MM.1S (cell line): ENCODE data around the gene ETV7.

Source experiments
- DNase-seq: peaks from one replicate; pipeline ENCODE4 v3.0.0-alpha.2; 2015
- H2AFZ ChIP-seq: fragments of 300-600 bp; sonication (generic); 2 replicates; pipeline ENCODE4 v1.6.0; 2016; ENCODE audit warnings: antibody characterized with exemption, low read length
- H3F3A ChIP-seq: fragments of 300-600 bp; sonication (generic); 2 replicates; pipeline ENCODE4 v1.6.1; 2016; ENCODE audit warnings: mild to moderate bottlenecking, antibody characterized with exemption, low read length, moderate library complexity, mixed read lengths; ENCODE audit not compliant: insufficient read depth
- H3K27ac ChIP-seq: fragments of 300-600 bp; sonication (generic); 2 replicates; pipeline ENCODE4 v1.5.1; 2016; ENCODE audit warnings: mild to moderate bottlenecking, low read length
- H3K27me3 ChIP-seq: fragments of 300-600 bp; sonication (generic); replicated peaks from 2 replicates; pipeline ENCODE4 v1.6.0; 2016; ENCODE audit warnings: low read length; ENCODE audit not compliant: insufficient read depth
- H3K36me3 ChIP-seq: fragments of 300-600 bp; sonication (generic); replicated peaks from 2 replicates; pipeline ENCODE4 v1.6.1; 2016; ENCODE audit warnings: mild to moderate bottlenecking, low read length, mixed read lengths; ENCODE audit not compliant: insufficient read depth
- H3K4me1 ChIP-seq: fragments of 300-600 bp; sonication (generic); 2 replicates; pipeline ENCODE4 v1.6.1; 2016; ENCODE audit warnings: low read length, mixed read lengths
- H3K4me2 ChIP-seq: fragments of 300-600 bp; sonication (generic); 2 replicates; pipeline ENCODE4 v1.6.0; 2016; ENCODE audit warnings: low read depth, low read length
- H3K4me3 ChIP-seq: fragments of 300-600 bp; sonication (generic); 2 replicates; pipeline ENCODE4 v1.5.1; 2016; ENCODE audit warnings: low read length, mixed read lengths
- H3K79me2 ChIP-seq: fragments of 300-600 bp; sonication (generic); 2 replicates; pipeline ENCODE4 v1.6.1; 2016; ENCODE audit warnings: mixed run types, low read length, mixed read lengths
- H3K9ac ChIP-seq: fragments of 300-600 bp; sonication (generic); 2 replicates; pipeline ENCODE4 v1.6.1; 2016; ENCODE audit warnings: low read length, mixed read lengths
- H3K9me2 ChIP-seq: fragments of 300-600 bp; sonication (generic); replicated peaks from 2 replicates; pipeline ENCODE4 v1.6.1; 2016; ENCODE audit warnings: mild to moderate bottlenecking, low read length, mixed read lengths; ENCODE audit not compliant: insufficient read depth
- H3K9me3 ChIP-seq: fragments of 300-600 bp; sonication (generic); replicated peaks from 2 replicates; pipeline ENCODE4 v1.6.1; 2016; ENCODE audit warnings: mild to moderate bottlenecking, low read length, mixed read lengths; ENCODE audit not compliant: insufficient read depth
- H4K20me1 ChIP-seq: fragments of 300-600 bp; sonication (generic); 2 replicates; pipeline ENCODE4 v1.6.1; 2016; ENCODE audit warnings: mild to moderate bottlenecking, low read length, moderate library complexity, mixed read lengths; ENCODE audit not compliant: insufficient read depth
- CTCF ChIP-seq: fragments of 300-600 bp; sonication (generic); IDR thresholded peaks from 2 replicates; pipeline ENCODE4 v1.5.1; 2016; ENCODE audit warnings: antibody characterized with exemption, low read length, mixed read lengths
- EZH2 ChIP-seq: fragments of 300-600 bp; sonication (generic); optimal IDR thresholded peaks from 2 replicates; pipeline ENCODE3; 2017; ENCODE audit warnings: low read depth, mild to moderate bottlenecking, antibody characterized with exemption, low read length, mixed read lengths
- EZH2phosphoT487 ChIP-seq: fragments of 300-600 bp; sonication (generic); IDR thresholded peaks from 2 replicates; pipeline ENCODE4 v1.6.1; 2018; ENCODE audit warnings: antibody characterized with exemption, low read length

ETV7 gene

GRCh38 chr6:36381502-36382389 lies 5.7 kb downstream of the ETV7 start:
- no peak overlapping the region for H3K27ac ChIP-seq
- H3K4me1 ChIP-seq = no peaks in the 10 kb centered on the region
- H3K27me3 ChIP-seq = peaks cover 4% of the 10 kb centered on the region
- no peak overlapping the region for H3K4me2 ChIP-seq
- H3K9me3 ChIP-seq = no peaks in the 10 kb centered on the region
- H3K9ac ChIP-seq = no peak overlapping the region
- H2AFZ ChIP-seq = no peak overlapping the region
- no peaks in the 10 kb centered on the region for H3K9me2 ChIP-seq
- H3K36me3 ChIP-seq = no peaks in the 10 kb centered on the region
- H3K79me2 ChIP-seq = no peaks in the 10 kb centered on the region
- no peak for DNase-seq
- H4K20me1 ChIP-seq = no peaks in the 10 kb centered on the region
- no peaks in the 10 kb centered on the region for H3F3A ChIP-seq
- H3K4me3 ChIP-seq = no peak overlapping the region
- TF ChIP-seq CTCF (no peak), EZH2 (no peak), EZH2phosphoT487 (no peak)

- H3K9me3 ChIP-seq = no peaks in the 10 kb centered on the region
- no peaks in the 10 kb centered on the region for H3K36me3 ChIP-seq
- TF ChIP-seq EZH2 (no peak), EZH2phosphoT487 (no peak), CTCF (no peak)
- H3F3A ChIP-seq = no peaks in the 10 kb centered on the region
- H3K4me3 ChIP-seq = no peak overlapping the region
- no peak overlapping the region for H3K27ac ChIP-seq
- H3K27me3 ChIP-seq = no peaks in the 10 kb centered on the region
- H2AFZ ChIP-seq = no peak overlapping the region
- no peaks in the 10 kb centered on the region for H3K9me2 ChIP-seq
- H4K20me1 ChIP-seq = no peaks in the 10 kb centered on the region
- H3K79me2 ChIP-seq = no peaks in the 10 kb centered on the region
- DNase-seq = no peak
- H3K9ac ChIP-seq = no peak overlapping the region
- H3K4me2 ChIP-seq = no peak overlapping the region
- H3K4me1 ChIP-seq = no peaks in the 10 kb centered on the region
Measured at GRCh38 chr6:36380166-36380565, 7.3 kb downstream of the ETV7 start.

- Histone ChIP-seq H3K27me3 (no peaks in the 10 kb centered on the region), H3F3A (no peaks in the 10 kb centered on the region), H2AFZ (no peak overlapping the region), H3K79me2 (no peaks in the 10 kb centered on the region), H3K4me1 (no peaks in the 10 kb centered on the region), H3K9me2 (no peaks in the 10 kb centered on the region), H3K36me3 (no peaks in the 10 kb centered on the region), H3K27ac (no peak overlapping the region), H3K4me2 (no peak overlapping the region), H3K9me3 (no peaks in the 10 kb centered on the region), H4K20me1 (no peaks in the 10 kb centered on the region), H3K4me3 (no peak overlapping the region), H3K9ac (no peak overlapping the region)
- TF ChIP-seq EZH2 (no peak), EZH2phosphoT487 (no peak), CTCF (no peak)
- DNase-seq = no peak
Measured at GRCh38 chr6:36378936-36379335, 8.5 kb downstream of the ETV7 start.
